ENCODE data around the gene CHMP2A.
"Not testable (repeated sequence)": the region's sequence is repeated elsewhere in the genome, so short reads cannot be mapped to it uniquely, and the experiment has no call there.

The CHMP2A gene

GRCh38 chr19:58554494-58555368 is at the start of gene CHMP2A:
CHMP2A (minus strand) TSS chr19:58555105; CDS start chr19:58554212, 893 bp downstream.
- no peak for DNase-seq

DNA sequence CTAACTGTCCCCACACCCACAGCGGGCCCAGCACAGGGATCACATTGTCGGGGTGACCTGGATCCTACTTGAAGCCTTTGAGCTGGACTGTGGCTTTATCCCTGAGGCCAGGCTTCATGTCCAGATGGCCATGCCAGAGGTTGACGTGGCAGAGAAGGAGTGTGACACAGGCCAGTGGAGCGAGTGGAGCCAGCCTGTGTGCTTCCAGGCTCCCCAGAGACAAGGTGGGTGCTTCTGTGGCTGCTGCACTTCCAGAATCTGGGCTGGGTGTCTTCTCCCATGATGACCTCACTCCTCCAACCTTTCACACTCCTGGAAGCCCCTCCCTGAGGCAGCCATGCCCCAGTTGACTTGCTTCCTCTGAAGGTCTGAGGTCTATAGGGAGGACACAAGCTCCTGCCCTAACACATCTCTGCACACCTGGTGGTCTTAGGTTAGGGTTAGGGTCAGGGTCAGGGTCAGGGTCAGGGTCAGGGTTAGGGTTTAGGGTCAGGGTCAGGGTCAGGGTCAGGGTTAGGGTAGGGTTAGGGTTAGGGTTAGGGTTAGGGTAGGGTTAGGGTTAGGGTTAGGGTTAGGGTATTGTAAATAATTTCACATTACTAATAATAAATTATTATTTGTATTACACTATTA is 31.3 kb upstream of the CHMP2A start:
- no peak for DNase-seq

GRCh38 chr19:58585442-58586132 is 30.7 kb upstream of the CHMP2A start:
- DNase-seq = no peak

DNA sequence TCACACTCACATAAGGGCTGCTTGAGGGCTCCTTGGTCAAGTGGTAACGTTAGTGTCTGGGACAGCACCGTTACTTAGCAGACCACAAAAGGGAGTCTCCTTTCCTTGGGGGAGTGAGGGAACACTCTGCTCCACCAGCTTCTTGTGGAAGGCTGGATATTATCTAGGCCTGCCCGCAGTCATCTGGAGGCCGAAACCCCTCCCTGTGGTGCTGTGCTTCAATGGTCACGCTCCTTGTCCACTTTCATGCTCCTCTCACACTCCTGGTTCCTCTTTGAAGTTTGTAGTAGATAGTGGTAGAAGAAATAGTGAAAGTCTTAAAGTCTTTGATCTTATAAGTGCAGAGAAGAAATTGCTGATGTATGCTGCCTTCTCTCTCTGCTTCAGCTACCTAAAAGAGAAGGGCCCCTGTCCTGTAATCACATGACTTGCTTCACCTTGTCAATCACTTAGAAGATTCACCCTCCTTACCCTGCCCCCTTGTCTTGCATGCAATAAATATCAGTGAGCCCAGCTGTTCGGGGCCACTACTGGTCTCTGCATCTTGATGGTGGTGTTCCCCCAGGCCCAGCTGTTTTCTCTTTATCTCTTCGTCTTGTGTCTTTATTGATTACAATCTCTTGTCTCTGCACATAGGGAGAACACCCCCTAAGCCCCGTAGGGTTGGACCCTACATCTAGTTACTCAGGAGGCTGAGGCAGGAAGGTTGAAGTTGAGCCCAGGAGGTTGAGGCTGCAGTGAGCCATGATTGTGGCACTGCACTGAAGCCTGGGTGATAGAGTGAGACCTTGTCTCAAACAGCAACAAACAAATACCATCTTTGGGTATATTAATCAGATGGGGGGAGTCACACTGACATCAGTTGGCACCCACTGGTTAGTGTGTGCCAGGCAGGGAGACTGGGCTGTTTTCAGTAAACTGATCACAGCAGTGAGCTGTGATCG is 29.9 kb upstream of the CHMP2A start:
- DNase-seq = no peak

- DNase-seq = no peak
These were observed 28.1 kb upstream of the CHMP2A start for GRCh38 chr19:58582985-58583384.

DNA sequence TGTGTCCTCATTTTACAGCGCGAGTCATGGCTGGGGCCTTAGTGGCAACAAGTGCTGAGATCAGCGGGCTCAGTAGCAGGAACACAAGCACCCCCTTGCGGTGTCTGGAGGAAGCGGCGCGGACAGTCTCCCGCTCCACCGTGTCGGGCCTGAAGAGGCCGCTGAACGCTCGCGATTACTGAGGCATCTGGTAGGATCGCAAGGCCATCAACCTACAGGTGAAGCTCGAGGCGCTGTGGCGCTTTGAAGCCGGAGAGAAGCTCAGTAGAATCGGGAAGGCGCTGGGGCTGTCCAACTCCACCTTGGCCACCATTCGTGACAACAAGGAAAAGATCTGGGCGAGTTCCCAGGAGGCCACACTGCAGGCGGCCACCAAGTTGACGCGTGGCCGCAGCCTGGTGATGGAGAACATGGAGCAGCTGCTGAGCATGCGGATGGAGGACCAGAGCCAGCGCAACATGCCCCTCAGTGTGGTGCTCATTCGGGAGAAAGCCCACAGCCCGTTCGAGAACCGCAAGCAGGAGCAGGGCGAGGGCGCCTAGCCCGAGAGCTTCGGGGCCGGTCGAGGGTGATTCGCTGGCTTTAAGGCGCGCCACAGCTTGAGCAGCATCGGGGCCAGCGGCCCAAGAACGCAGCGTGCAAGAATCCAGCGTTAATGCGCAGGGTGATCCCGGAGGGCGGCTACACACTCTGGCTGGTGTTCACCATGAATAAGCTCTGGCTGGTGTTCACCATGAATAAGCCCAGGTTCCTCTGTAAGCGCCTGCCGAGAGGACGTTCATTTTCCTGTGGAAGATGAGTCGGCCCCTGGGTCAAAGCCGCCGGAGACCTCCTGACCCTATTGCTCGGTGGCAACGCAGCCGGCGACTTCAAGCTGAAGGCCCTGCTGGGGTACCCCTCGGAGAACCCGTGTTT is 26.6 kb upstream of the CHMP2A start:
- DNase-seq = no peak

GRCh38 chr19:58579473-58580142 is 24.7 kb upstream of the CHMP2A start:
- no peak for DNase-seq

GRCh38 chr19:58578012-58578925 is 23.4 kb upstream of the CHMP2A start:
- DNase-seq = no peak

DNA sequence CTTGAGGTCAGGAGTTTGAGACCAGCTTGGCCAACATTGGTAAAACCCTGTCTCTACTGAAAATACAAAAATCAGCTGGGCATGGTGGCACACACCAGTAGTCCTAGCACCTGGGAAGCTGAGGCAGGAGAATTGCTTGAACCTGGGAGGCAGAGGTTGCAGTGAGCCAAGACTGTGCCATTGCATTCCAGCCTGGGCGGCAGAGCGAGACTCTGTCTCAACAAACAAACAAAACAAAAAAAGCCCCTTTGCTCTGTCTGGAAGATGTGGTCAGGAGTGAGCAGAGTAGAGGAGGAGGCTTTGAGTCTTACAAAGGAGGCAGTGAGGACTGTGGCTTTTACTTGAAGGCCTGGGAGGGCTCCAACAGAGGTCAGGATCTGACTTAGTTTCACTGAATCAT is 22.7 kb upstream of the CHMP2A start:
- not testable (repeated sequence) for DNase-seq

DNA sequence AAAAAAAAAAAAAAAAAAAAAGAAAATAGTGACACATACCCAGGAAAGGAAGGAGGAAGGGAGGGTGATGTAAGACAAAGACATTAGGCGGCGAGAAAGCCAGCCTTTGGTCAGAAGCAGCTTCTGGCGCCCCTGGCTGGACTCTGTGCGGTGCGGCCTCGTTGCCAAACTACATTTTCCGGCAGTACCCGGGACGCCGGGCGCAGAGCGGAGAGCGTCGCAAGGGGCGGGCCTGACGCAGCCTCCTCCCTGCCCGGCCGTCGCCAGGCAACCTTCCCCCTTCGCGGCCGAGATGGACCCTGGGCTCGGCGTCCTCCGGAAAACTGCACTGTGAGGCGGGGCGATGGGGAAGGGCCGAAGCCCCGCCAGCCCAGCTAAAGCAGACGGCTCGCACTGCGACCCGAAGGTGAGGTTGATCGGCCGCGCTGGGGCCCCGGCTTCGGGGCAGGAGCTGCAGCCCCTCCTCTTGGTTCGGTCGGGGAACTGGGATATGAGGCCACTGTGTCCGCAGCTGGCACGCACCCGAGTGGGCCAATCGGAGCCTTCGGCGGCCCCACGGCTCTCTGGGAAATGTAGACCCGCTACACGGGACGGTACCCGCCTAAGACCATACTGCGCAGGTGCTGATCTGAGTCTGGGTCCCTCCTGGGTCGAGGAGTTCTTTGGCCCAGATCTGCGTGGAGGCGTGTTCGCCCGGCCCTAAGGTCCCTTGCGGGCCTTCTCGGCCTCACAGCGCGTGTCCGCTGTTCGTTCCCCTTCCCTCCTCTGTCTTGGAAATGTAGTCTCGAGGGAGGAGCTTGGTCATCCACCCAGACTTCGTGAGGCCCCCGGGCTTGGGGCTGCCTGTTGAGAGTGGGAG is 20.5 kb upstream of the CHMP2A start:
- DNase-seq = no peak

GRCh38 chr19:58573658-58574164 is 18.8 kb upstream of the CHMP2A start:
- DNase-seq = no peak

DNA sequence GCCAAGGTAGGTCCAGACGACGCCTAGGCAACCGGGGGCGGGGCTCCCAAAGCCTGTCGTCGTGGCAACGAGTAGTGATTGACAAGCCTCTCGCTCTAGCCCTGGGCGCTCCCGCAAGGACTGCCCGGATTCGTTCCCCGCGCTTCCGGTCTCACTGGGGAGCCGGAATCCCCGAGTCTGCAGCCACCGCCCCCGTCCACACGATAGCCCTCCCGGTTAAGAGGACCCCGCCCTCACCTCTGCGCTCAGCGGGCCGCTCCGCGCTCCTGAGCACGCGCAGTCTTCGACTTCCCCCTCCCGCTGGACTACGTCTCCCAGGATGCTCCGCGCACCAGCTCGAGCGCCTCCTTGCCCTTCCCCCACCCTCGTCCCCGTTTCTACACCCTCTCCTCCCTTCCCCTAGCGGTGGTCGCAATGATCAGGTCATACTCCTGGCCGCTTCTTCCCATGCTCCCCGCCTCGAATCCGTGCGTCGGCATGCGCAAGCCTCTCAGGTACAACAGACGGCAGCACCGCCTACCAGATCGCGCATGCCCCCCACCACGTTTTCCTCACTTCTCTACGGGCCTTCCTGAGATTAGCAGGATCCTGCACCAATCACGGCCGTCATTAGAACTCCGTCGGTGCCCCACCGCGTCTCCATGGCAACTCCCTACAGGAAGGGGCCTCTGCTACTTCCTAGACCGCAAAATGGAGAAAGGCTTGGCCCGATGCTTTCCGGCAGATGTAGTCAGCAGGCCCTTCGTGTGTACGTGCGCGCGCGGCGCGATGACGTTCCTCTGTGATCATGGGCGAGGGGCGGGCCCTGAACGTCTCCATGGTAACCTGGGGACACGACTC is 18.1 kb upstream of the CHMP2A start, which contains the start of gene MZF1:
Gene MZF1 (minus strand): TSS at position 518 of the 840 bp plus-strand sequence. CDS start 1,946 bp downstream, outside the sequence.
- no peak for DNase-seq

DNA sequence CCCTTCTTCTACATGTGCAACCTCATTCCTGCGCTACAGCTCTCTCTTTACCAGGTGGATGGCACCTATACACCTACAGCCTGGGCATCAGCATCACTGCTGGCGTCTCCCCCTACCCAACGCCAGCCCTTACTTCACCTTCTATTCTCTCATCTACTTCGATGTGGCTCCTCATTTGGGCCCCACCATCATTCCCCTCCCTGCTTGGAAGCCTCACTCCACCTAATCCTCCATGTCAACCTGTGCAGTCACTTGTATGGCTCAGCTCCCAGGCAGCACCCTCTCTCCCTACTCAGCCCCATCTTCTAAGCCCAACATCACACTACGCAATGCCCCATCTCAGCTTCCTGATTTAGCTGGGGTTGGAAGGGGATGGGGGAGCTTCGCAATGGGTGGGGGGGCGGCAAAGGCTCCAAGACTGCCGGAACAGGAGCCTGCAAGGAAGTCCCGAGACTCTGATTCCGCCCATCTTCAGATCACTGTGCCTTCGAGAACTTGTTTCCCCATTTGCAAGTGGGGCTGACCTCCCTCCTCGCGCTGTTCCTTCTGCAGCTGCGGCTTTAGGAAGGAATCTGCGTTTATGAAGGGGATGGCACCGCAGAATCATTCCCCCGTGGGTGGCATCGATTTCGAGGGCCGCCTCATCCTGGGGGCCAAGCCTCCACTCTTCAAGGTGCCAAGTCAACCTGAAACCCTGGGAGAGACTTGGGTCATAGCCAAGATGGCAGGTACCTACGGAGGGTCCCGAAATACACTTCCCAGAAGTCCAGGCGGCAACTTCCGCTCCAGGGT is 17.3 kb upstream of the CHMP2A start:
- no peak for DNase-seq

DNA sequence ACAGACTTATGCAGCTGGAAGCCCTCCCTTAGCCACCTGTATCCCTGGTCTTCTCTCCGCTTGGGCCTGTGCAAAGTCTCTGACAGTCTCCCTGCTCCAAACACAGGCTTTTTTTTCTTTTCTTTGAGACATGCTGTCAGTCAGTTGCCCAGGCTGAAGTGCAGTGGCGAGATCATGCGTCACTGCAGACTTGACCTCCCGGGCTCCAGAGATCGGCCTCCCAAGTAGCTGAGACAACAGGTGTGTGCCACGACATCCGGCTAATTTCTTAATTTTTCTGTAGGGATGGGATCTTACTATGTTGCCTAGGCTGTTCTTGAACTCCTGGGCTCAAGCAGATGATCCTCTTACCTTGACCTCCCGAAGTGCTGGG is 16.7 kb upstream of the CHMP2A start:
- DNase-seq = no peak

DNA sequence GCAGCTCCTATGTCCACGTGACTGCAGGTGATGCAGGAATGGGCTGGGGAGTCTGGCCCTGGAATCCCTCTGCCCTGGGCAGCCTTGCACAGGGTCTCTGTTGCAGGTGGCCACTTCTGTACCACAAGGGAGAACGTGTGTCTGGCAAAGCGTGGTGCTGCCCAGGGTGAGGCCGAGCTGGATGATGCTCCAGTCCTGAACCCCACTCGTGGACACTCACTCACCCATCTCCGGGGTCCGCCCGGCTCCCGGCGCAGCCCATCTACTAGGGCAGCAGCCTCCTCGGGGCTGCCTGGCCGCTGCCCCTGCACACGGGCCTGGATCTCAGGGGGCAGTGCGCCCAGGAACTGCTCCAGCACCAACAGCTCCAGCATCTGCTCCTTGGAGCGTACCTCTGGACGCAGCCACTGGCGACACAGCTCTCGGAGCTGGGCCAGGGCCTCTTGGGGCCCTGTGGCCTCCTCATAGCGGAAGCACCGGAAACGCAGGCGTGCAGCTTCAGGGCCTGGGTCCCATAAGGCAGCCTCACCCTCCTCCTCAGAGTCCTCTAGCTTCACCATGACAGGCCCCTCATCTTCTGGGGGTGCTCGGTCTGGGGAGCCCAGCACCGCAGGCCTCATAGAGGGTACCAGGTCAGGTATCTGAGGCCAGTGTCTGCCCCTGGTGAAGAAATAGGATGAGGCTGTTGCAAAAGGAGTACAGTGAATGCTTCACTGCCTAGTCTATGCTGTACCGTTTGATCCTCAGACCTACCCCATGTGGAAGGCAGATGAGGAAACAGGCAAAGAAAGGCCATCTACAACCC is 16.1 kb upstream of the CHMP2A start:
- no peak for DNase-seq
